ENCODE measurements around the gene PARD3.

The PARD3 gene

DNA sequence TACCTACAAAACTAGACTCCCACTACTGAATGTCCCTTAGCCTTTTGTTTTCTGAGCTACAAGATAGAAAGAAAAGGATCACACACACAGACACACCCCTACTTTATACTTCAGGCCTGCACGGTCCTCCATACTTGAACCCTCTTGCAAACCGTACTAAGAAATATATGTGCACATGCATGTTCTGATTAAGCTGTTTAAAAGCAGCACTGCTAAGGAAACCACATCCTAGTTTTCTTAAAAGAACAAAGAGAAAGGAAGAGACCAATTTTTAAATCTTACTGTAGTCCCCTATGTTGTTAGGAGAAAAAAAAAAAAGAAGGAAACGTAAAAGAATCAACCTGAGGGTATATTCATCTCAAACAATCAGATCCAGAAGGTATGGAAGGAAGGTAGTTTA, 501.2 kb downstream of the PARD3 start:
- no peak overlapping the region for H3K4me3 ChIP-seq (ENCODE audit: control insufficient read depth, low read depth, low read length)
- DNase-seq (ENCODE audit: low read depth) = no peak
- no peak for TF ChIP-seq CTCF (conservative IDR thresholded peaks at IDR 0.05; ENCODE audit: control insufficient read depth, insufficient read depth, low read depth, low read length)

DNA sequence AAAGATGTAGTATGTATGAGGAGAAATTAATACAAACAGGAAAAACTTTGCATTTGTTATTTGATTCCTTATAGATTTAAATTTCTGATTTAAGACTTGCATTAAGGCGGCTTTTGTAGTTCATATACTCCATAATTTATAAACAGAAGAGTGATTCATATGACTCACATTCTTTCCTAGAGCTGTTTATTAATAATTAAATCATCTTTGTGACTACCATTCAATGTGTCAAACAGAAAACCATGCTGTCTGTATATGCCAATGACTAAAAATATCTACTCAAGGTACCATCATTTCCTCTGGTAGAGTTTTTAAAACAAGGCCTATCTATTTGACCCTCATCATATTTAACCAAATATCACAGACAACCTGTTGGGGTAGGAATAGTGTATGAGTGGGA, 501.7 kb downstream of the PARD3 start:
- no peak for TF ChIP-seq CTCF (conservative IDR thresholded peaks at IDR 0.05; ENCODE audit: control insufficient read depth, insufficient read depth, low read depth, low read length)
- H3K4me3 ChIP-seq (ENCODE audit: control insufficient read depth, low read depth, low read length) = no peak overlapping the region
- DNase-seq (ENCODE audit: low read depth) = no peak

- TF ChIP-seq CTCF (conservative IDR thresholded peaks at IDR 0.05; ENCODE audit: control insufficient read depth, insufficient read depth, low read depth, low read length) = no peak
- DNase-seq (ENCODE audit: low read depth) = no peak
- H3K4me3 ChIP-seq (ENCODE audit: control insufficient read depth, low read depth, low read length) = no peak overlapping the region
Observed at GRCh38 chr10:34311679-34312078, 503.4 kb downstream of the PARD3 start.

GRCh38 chr10:34310234-34310633, 504.9 kb downstream of the PARD3 start:
- no peak overlapping the region for H3K4me3 ChIP-seq (ENCODE audit: control insufficient read depth, low read depth, low read length)
- no peak for DNase-seq (ENCODE audit: low read depth)
- TF ChIP-seq CTCF (conservative IDR thresholded peaks at IDR 0.05; ENCODE audit: control insufficient read depth, insufficient read depth, low read depth, low read length) = no peak

- no peak overlapping the region for H3K4me3 ChIP-seq (ENCODE audit: control insufficient read depth, low read depth, low read length)
- DNase-seq (ENCODE audit: low read depth) = no peak
- no peak for TF ChIP-seq CTCF (conservative IDR thresholded peaks at IDR 0.05; ENCODE audit: control insufficient read depth, insufficient read depth, low read depth, low read length)
Observed at GRCh38 chr10:34305189-34305588, 509.9 kb downstream of the PARD3 start.

DNA sequence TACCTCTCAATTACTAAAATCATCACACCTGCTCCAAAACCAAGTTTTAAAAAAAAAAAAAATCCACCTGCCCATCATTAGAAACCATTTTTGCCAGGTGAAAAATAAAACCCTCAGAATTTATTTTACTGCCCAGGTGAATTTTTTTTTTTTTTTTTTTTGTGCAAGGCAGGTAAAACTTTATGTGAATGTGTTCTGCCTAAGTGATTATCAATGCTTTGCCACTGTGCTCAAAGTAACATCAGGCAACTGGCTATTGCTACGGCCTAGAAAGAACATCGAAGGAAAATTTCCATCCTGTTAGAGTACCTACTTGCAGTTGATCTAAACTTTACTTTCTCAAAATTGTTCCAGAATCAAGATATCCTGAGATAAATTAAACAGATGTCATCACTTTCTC, 512.1 kb downstream of the PARD3 start:
- no peak for TF ChIP-seq CTCF (conservative IDR thresholded peaks at IDR 0.05; ENCODE audit: control insufficient read depth, insufficient read depth, low read depth, low read length)
- no peak for DNase-seq (ENCODE audit: low read depth)
- H3K4me3 ChIP-seq (ENCODE audit: control insufficient read depth, low read depth, low read length) = no peak overlapping the region

DNA sequence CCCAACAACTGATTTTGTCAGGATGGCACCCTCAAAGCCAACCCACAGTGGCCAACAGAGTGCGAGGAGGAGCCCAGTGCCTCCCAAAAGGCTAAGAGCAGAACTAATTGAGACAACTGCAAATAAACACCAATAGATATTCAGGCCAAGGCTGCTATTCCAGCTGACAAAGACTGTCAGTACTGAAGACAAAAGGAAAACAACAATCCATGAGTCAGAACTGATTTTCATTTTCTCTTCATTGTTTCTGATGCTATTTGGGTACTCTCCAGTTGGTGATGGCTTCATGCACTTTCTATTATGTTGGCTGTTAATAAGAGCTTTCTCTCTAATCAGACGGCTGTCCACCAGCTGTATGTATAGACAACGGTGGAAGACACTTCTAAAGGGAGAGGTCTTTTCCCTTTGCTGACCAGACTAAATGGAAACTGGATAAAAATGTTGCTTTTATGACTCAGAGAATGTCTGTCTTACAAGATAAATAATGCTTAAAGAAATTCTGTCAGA, 515.9 kb downstream of the PARD3 start:
- H3K4me3 ChIP-seq (ENCODE audit: control insufficient read depth, low read depth, low read length) = no peak overlapping the region
- DNase-seq (ENCODE audit: low read depth) = peak; percentile 77
- TF ChIP-seq CTCF (conservative IDR thresholded peaks at IDR 0.05; ENCODE audit: control insufficient read depth, insufficient read depth, low read depth, low read length) = no peak

Data from fibroblast of mammary gland (primary cell).